Measurements from ENCODE around the gene ACOXL. TPM values are rescaled to one million over a fixed set of nuclear protein-coding genes. Genes with fewer than 3 reads are reported as not detected.
"Not testable (repeated sequence)": the region's sequence is repeated elsewhere in the genome, so short reads cannot be mapped to it uniquely, and the experiment has no call there.

The ACOXL gene
- polyA plus RNA-seq, 5 donors, result 4.7 to 7.5 (median 5.6) TPM

GRCh38 chr2:111037128-111037527 is 304.8 kb downstream of the ACOXL start:
- no peak for DNase-seq

- DNase-seq, result no peak
These were observed 307.4 kb downstream of the ACOXL start for GRCh38 chr2:111039628-111040383.

- no peak for DNase-seq
These were observed 309.2 kb downstream of the ACOXL start for GRCh38 chr2:111041398-111042202.

- no peak for DNase-seq
These were observed 309.9 kb downstream of the ACOXL start for GRCh38 chr2:111042261-111042660.

- no peak for DNase-seq
These were observed 310.7 kb downstream of the ACOXL start for GRCh38 chr2:111042772-111043771.

GRCh38 chr2:111044066-111044465 is 311.7 kb downstream of the ACOXL start:
- DNase-seq, result no peak

GRCh38 chr2:111045236-111045635 is 312.9 kb downstream of the ACOXL start:
- DNase-seq, result not testable (repeated sequence)

- no peak for DNase-seq
These were observed 313.5 kb downstream of the ACOXL start for GRCh38 chr2:111045771-111046444.

GRCh38 chr2:111046670-111047069 is 314.3 kb downstream of the ACOXL start:
- no peak for DNase-seq

- no peak for DNase-seq
These were observed 316.7 kb downstream of the ACOXL start for GRCh38 chr2:111048856-111049768.

- DNase-seq, result no peak
These were observed 317.6 kb downstream of the ACOXL start for GRCh38 chr2:111049792-111050640.

- no peak for DNase-seq
These were observed 318.5 kb downstream of the ACOXL start for GRCh38 chr2:111050701-111051376.

- DNase-seq, result no peak
These were observed 320.2 kb downstream of the ACOXL start for GRCh38 chr2:111052621-111053020.

- no peak for DNase-seq
These were observed 320.9 kb downstream of the ACOXL start for GRCh38 chr2:111053266-111053665.

GRCh38 chr2:111053825-111054515 is 321.6 kb downstream of the ACOXL start:
- DNase-seq, result no peak

- no peak for DNase-seq
These were observed 322.7 kb downstream of the ACOXL start for GRCh38 chr2:111054791-111055691.

- DNase-seq, result no peak
These were observed 323.4 kb downstream of the ACOXL start for GRCh38 chr2:111055735-111056134.

All from right lung (tissue), 5 donors.